Stimulated activated CD4-positive, alpha-beta T cell treated with anti-CD3 and anti-CD28 coated beads, TNF-alpha, amount 100 ng/mL, for 1 hour (primary cell): ENCODE data around the gene DAB1.

Experiments used
- DNase-seq, 3 donors: peaks; one replicate each; pipeline ENCODE4 v3.0.0-alpha.2; 2020; ENCODE audit warnings: low read depth in 3 of 3, low spot score in 1 of 3

Gene DAB1

GRCh38 chr1:57086154-57086553 is 337.7 kb downstream of the DAB1 start:
- no peak for DNase-seq

- no peak for DNase-seq
Observed at GRCh38 chr1:57084701-57085100, 339.2 kb downstream of the DAB1 start.

- no peak for DNase-seq
Observed at GRCh38 chr1:57082711-57083439, 341.0 kb downstream of the DAB1 start.

- DNase-seq: no peak
Observed at GRCh38 chr1:57079454-57080157, 344.3 kb downstream of the DAB1 start.

GRCh38 chr1:57072401-57073110 is 351.3 kb downstream of the DAB1 start:
- no peak for DNase-seq

GRCh38 chr1:57067863-57068262 is 356.0 kb downstream of the DAB1 start:
- DNase-seq: no peak

GRCh38 chr1:57066980-57067610 is 356.8 kb downstream of the DAB1 start:
- no peak for DNase-seq

- no peak for DNase-seq
Observed at GRCh38 chr1:57065442-57065841, 358.4 kb downstream of the DAB1 start.

GRCh38 chr1:57064379-57065140 is 359.3 kb downstream of the DAB1 start:
- DNase-seq: no peak

GRCh38 chr1:57063406-57064125 is 360.3 kb downstream of the DAB1 start:
- no peak for DNase-seq

- no peak for DNase-seq
Observed at GRCh38 chr1:57061369-57061768, 362.5 kb downstream of the DAB1 start.

- no peak for DNase-seq
Observed at GRCh38 chr1:57060451-57060850, 363.4 kb downstream of the DAB1 start.

- DNase-seq: no peak
Observed at GRCh38 chr1:57058652-57059501, 365.0 kb downstream of the DAB1 start.

- DNase-seq: no peak
Observed at GRCh38 chr1:57048856-57049255, 375.0 kb downstream of the DAB1 start.

GRCh38 chr1:57046462-57046861 is 377.4 kb downstream of the DAB1 start:
- no peak for DNase-seq

- no peak for DNase-seq
Observed at GRCh38 chr1:57041901-57042300, 382.0 kb downstream of the DAB1 start.

- no peak for DNase-seq
Observed at GRCh38 chr1:57040811-57041210, 383.0 kb downstream of the DAB1 start.

- DNase-seq: no peak
Observed at GRCh38 chr1:57036641-57037579, 386.9 kb downstream of the DAB1 start.
